Fibroblast of gingiva (primary cell): Measurements from ENCODE around the gene SLC5A4.
"Not testable (repeated sequence)": the region's sequence is repeated elsewhere in the genome, so short reads cannot be mapped to it uniquely, and the experiment has no call there.

Experiments
- DNase-seq: peaks from one replicate; pipeline ENCODE4 v3.0.0-alpha.2; 2011; ENCODE audit warnings: low read depth

SLC5A4 gene

DNA sequence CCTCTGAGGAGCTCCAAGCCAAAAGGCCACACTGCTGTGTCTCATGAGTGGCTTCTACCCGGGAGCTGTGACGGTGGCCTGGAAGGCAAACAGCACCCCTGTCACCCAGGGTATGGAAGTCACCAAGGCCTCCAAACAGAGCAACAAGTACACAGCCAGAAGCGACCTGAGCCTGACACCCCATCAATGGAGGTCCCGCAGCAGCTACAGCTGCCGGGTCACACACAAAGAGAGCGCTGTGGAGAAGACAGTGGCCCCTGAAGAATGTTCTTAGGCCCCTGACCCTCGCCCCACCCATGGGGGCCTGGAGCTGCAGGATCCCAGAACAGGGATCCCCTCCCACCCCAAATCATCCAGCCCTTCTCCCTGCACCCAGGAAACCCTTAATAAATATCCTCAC is 55.2 kb downstream of the SLC5A4 start:
- DNase-seq, result no peak

DNA sequence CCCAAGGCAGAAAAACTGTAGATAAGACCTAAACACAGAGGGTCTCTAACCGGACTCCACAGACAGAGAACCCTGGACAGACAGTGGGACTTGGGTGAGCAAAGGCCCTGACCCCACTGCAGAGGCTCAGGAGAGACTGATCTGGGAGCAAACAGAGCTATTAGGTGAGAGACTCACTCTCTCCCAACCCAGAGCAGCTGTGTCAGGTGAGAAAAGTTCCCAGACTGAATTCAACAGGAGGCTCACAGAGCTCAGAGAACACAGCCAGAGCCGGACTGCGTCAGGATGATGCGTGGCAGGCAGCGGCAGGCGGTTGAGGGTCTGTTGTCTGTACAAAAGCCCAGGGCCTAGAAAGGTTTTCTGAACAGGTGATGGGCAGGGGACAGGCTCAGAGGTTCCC is 55.8 kb downstream of the SLC5A4 start:
- DNase-seq, result no peak

DNA sequence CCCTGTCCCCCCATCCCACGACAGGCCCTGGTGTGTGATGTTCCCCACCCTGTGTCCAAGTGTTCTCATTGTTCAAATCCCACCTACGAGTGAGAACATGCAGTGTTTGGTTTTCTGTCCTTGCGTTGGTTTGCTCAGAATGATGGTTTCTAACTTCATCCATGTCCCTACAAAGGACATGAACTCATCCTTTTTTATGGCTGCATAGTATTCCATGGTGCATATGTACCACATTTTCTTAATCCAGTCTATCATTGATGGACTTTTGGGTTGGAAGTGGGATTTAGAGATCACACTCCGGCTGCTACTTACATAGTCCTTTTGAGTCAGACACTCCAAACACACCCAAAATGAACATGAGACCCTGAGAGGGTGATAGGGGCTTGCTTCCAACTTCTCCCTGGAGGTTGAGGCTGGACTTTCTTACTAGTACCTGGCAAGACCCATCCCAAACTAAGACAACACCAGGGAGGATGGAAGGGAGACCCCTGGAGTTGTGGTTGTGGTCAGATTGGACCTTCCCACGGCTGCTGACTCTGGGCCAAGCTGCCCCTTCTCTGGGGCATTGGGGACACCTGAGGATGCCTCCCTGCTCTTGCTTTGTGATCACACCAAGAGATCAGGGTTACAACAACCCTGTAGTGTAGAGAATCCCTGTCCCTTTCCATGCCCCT is 57.5 kb downstream of the SLC5A4 start:
- not testable (repeated sequence) for DNase-seq

DNA sequence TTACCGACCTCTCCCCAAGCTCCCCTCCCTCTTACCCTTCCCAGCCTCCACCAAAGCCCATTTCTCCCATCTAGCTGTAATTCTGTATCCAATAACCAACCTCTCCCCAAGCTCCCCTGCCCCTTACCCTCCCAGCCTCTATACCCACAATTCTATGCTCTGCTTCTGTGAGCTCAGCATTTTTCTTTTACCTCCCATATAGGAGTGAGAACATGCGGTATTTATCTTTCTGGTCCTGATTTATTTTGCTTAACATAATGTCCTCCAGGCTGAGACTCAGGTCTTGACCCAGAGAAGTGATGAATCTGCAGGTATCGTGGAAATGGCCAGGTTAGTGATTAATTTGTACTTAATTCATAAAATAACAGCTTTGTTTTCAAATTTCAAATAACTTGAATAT is 59.2 kb downstream of the SLC5A4 start:
- DNase-seq, result not testable (repeated sequence)

DNA sequence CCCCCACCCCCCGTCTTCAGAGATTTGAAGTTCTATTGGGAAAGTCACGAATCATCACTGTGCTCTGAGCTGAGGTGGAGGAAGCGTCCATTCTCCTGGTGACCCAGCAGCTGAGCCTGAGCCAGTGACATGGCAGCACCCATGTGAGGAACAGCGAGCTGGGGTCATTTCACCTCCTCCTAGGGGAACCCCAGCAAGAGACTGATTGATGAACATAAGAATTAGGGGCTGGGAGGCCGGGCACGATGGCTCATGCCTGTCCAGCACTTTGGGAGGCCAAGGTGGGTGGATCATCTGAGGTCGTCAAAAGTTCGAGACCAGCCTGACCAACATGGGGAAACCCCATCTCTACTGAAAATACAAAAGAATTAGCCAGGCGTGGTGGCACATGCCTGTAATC is 61.8 kb downstream of the SLC5A4 start:
- DNase-seq, result not testable (repeated sequence)

DNA sequence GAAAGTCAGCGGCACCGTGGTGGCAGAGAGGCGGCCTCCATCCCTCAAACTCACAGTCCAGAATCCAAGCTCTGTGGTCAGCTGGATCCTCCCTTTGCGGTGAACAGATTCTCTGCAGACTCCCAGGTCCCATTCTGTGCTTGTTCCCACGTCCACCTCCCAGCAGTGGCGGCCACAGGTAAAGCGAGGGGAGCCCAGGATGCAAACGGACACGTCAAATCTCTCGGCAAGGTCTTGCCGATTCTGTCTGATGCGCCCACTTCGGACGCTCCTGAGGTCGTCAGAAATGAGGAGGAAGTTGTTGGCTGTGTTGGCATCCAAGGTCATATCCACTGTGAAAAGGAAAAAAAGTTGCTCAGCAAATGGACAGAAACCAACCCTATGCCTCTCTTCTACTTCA is 64.1 kb downstream of the SLC5A4 start:
- not testable (repeated sequence) for DNase-seq

DNA sequence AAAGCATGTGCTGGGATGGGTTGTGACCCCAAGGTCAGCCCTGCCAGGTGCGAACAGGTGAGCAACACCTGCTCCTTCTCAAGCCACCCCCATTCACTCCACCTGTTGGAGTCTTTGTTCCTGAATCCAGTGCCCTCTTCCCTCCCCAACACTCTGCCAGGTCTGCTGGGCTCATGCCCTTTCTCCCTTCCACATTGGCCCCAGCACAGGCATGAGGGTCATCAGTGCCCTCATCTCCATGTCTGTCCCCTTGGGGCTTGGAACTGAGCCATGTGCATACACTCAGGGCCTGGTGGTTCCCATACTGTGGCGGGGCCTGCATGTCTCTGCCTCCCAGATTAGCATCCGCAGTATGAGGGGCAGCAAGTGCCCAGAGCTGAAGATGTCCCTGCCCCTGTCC is 69.3 kb downstream of the SLC5A4 start:
- no peak for DNase-seq

DNA sequence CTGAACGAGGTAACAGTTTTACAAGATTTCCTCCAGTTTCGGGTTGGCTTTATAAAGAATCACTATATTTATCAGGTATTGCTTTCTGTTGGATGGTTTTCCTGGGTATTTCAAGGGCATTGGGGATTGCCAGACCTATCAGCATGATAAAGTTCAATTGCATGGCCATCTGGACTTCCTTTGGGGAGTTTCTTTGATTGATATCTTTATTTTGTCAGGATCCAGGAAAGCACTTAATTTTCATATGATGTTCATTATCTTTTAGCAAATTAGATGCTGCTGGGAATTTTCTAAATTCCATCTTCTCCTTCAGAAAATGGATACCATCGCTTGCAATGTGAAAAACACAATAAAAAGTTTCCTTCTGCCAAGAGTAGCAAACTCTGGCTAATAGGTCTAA is 71.5 kb downstream of the SLC5A4 start:
- DNase-seq, result no peak

DNA sequence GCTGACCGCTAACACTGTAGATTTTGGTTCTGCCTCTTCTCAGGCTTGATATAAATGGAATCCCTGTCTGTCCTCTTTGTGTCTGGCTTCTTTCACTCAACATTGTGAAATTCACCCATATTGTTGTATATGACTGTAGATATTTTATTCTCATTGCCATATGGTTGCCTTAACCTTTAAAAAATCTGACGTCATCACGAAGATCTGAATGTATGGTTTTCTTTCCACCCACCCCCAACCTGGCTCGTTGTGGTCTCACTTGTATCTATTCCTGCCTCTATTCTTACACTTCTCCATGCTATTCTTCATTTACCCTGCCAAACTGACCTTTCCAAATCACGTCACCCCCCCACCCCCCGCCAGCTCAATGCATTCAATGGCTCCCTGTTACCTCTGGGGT is 74.1 kb downstream of the SLC5A4 start:
- DNase-seq, result no peak

DNA sequence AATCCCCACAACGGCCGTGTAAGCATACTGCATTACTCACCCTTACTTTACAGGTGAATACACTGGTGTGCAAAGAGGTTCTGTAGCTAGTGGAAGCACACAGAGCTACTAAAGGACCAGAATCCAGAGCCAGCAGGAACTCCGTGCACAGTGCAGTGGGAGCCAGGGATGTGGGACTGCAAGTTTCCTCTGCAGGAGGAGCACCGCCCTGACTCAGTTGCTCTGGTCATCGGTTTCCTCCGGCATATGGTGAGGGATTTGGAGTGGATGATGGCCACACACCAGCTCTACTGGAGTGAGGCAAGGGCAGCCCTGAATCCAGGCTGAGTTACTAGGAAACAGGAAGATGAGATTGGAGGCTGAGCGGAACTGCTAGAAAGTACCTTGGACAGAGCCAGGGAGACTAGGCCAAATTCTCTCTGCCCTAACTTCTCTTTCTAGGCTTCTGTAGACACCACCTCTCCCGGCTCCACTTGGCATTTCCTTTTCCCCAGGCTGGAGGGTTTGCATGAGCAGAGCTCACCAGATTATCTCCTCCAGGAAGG is 77.9 kb downstream of the SLC5A4 start:
- DNase-seq, result no peak

DNA sequence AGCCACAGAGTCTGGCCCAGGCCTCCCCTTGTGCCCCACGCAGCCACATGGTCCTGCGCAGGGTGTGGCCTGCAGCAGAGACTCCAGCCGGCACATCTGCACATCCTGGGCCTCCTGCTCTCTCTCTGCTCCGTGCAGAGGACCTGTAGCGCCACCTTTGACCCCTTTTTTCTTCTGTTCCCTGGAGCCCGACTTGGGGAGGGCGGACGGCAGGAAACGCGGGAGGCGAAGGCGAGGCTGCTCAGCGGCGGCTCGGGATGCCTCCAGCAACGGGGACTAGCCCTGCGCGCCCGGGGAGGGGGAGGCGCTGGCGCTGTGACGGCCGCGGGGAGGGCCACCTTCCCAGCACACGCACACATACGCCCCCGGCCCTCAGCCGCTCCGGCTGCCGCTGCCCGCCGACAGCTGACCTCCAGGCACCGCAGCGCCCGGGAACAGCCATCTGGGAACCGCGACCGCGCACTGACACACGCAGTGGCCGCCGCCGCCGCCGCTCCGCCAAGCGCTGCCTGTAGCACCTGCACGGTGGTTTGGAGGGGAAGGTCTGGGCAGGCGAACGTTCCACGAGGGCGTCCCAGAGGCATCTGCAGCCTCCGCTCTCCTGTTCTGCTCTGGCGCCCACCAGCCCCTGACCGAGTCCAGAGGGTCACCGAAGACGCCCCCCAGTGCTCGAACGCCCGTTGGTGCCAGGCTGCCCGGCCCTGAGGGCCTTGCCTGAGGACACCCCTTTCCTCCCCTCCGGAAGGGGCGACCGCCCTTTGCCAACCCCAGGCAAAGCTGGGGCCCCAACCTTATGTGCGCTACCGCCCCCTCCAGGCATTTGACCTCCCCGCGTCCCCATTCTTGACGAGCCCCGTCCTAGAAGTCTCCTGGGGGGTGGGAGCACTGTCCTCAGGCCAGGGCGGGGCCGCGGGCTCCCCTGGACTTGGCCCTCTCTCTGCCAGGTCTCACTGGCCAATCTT is 79.2 kb downstream of the SLC5A4 start:
- DNase-seq, result no peak

DNA sequence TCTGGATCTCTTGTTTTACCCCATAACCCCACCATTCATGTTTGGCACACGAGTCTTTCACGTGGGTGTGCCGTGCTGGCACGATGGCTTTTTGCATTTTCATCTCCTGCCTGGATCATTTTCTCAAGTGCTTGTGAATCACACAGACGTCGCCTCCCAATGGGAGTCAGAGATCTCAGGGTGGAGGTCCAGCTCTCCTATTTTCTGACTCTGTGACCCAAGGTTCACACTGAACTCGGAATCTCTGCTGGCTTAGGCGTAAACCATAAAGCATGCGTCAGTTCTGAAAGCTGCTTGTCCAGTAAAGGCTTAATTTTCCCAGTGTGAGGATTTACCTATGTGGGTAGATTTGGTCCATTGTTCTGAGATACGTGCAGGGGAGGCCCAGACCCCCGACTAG is 80.0 kb downstream of the SLC5A4 start:
- DNase-seq, result no peak
